Measurements from ENCODE around the gene ELFN2.

DNA sequence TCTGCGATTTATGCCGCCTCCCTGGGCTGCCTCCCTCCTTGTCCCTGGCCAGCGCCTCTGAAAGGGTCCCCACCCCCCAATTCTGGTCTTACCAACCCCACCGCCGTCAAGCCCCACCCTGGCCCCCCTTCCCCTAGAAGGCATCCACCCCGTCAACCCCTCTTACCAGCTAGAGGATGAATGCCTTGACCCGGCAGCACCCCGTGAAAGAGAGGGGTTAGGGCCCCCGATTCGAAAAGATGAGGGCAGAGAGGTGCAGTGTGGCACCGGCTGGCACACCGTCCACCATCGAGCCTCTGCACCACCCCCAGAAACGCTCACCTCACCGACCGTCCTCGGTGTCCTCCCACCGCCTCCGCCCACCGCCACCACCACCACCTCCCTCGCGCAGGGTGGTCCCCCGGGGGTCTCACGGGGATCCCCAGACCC is 559 bp downstream of the ELFN2 start:
- TF ChIP-seq, protein P1, sequence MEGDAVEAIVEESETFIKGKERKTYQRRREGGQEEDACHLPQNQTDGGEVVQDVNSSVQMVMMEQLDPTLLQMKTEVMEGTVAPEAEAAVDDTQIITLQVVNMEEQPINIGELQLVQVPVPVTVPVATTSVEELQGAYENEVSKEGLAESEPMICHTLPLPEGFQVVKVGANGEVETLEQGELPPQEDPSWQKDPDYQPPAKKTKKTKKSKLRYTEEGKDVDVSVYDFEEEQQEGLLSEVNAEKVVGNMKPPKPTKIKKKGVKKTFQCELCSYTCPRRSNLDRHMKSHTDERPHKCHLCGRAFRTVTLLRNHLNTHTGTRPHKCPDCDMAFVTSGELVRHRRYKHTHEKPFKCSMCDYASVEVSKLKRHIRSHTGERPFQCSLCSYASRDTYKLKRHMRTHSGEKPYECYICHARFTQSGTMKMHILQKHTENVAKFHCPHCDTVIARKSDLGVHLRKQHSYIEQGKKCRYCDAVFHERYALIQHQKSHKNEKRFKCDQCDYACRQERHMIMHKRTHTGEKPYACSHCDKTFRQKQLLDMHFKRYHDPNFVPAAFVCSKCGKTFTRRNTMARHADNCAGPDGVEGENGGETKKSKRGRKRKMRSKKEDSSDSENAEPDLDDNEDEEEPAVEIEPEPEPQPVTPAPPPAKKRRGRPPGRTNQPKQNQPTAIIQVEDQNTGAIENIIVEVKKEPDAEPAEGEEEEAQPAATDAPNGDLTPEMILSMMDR (conservative IDR thresholded peaks at IDR 0.05; ENCODE audit: low read length) = no peak
- TF ChIP-seq EZH2phosphoT487 (IDR thresholded peaks at IDR 0.05; ENCODE audit: borderline replicate concordance, low read depth, low read length) = no peak

All from OCI-LY7 (cell line).